SK-N-SH (cell line): Measurements from ENCODE around the gene C1QTNF2. TPM values are rescaled to one million over a fixed set of nuclear protein-coding genes. Genes with fewer than 3 reads are reported as not detected.

Source experiments
- CTCF ChIA-PET: fragments of 300-600, 350-600 bp; formaldehyde crosslinking; extraction: SDS; loops from one replicate; lab custom pipeline; 2021; lab: Yijun Ruan, JAX
- POLR2A ChIA-PET: fragments of 350-600 bp; sonication (Branson Sonifier 250); formaldehyde crosslinking; extraction: SDS; loops from one replicate; lab custom pipeline; 2020; ENCODE audit warnings: antibody characterized with exemption, inconsistent platforms; lab: Yijun Ruan, JAX
- DNase-seq: peaks from one replicate; pipeline ENCODE4 v3.0.0; 2012
- H2AFZ ChIP-seq: fragments of 200-600 bp; sonication (generic); 2 replicates; pipeline ENCODE4 v1.8.1; 2016; ENCODE audit warnings: antibody characterized with exemption, mild to moderate bottlenecking, low read depth
- H3F3A ChIP-seq: fragments of 200-600 bp; sonication (generic); replicated peaks from 2 replicates; pipeline ENCODE3; 2016; ENCODE audit warnings: antibody characterized with exemption, mild to moderate bottlenecking; ENCODE audit not compliant: insufficient read depth
- H3K27ac ChIP-seq, 2 experiments: fragments of 200-500 bp in 1 of 2; fragments of 200-600 bp in 1 of 2; sonication (Bioruptor generic) in 1 of 2; sonication (generic), shearing (Covaris generic) in 1 of 2; 2 replicates each; pipeline versions ENCODE4 v1.5.1 to v1.6.1; 2014 to 2016; ENCODE audit warnings: low read depth in 2 of 2, inconsistent platforms in 1 of 2, low read length in 1 of 2, mild to moderate bottlenecking in 1 of 2, mixed read lengths in 1 of 2
- H3K27me3 ChIP-seq: fragments of 200-600 bp; sonication (generic), shearing (Covaris generic); 2 replicates; pipeline ENCODE4 v1.6.1; 2016; ENCODE audit warnings: mixed run types; ENCODE audit not compliant: insufficient read depth
- H3K36me3 ChIP-seq, 2 experiments: fragments of 200-500 bp in 1 of 2; fragments of 200-600 bp in 1 of 2; sonication (Bioruptor generic) in 1 of 2; sonication (generic) in 1 of 2; replicated peaks in 1 of 2; 2 replicates each; pipeline versions ENCODE3 to v1.5.1; 2014 to 2016; ENCODE audit warnings: low read length in 1 of 2, mild to moderate bottlenecking in 1 of 2; ENCODE audit not compliant: insufficient read depth in 2 of 2, control insufficient read depth in 1 of 2
- H3K4me1 ChIP-seq, 2 experiments: fragments of 200-500 bp in 1 of 2; fragments of 200-600 bp in 1 of 2; sonication (Bioruptor generic) in 1 of 2; sonication (generic), shearing (Covaris generic) in 1 of 2; 2 replicates each; pipeline versions ENCODE4 v1.5.1 to v1.6.1; 2014 to 2016; ENCODE audit warnings: low read depth in 1 of 2, low read length in 1 of 2, mixed run types in 1 of 2; ENCODE audit not compliant: insufficient read depth in 2 of 2, control insufficient read depth in 1 of 2
- H3K4me2 ChIP-seq: fragments of 200-600 bp; sonication (generic), shearing (Covaris generic); 2 replicates; pipeline ENCODE4 v1.6.1; 2017; ENCODE audit warnings: mixed run types
- H3K4me3 ChIP-seq, 2 experiments: fragments of 200-500 bp in 1 of 2; fragments of 200-600 bp in 1 of 2; sonication (Bioruptor generic) in 1 of 2; sonication (generic), shearing (Covaris generic) in 1 of 2; 2 replicates each; pipeline versions ENCODE4 v1.5.1 to v1.8.1; 2014 to 2016; ENCODE audit warnings: low read depth in 2 of 2, inconsistent platforms in 1 of 2, low read length in 1 of 2, mild to moderate bottlenecking in 1 of 2, mixed read lengths in 1 of 2, moderate library complexity in 1 of 2
- H3K79me2 ChIP-seq: fragments of 200-600 bp; sonication (generic); 2 replicates; pipeline ENCODE4 v1.8.1; 2017; ENCODE audit warnings: mild to moderate bottlenecking; ENCODE audit not compliant: insufficient read depth
- H3K9ac ChIP-seq: fragments of 200-600 bp; sonication (generic); 2 replicates; pipeline ENCODE4 v1.6.1; 2017; ENCODE audit warnings: mixed run types
- H3K9me2 ChIP-seq: fragments of 200-600 bp; sonication (generic); 2 replicates; pipeline ENCODE4 v1.6.1; 2017; ENCODE audit warnings: mixed run types
- H3K9me3 ChIP-seq: fragments of 200-600 bp; sonication (generic); 2 replicates; pipeline ENCODE4 v1.6.1; 2017; ENCODE audit warnings: mixed run types, mild to moderate bottlenecking, moderate library complexity
- H4K20me1 ChIP-seq: fragments of 200-600 bp; sonication (generic); 2 replicates; pipeline ENCODE4 v1.6.1; 2017; ENCODE audit warnings: mild to moderate bottlenecking, mixed run types; ENCODE audit not compliant: insufficient read depth
- ELF1 ChIP-seq: IDR thresholded peaks from 2 replicates; pipeline ENCODE4 v1.4.0; 2012
- EP300 ChIP-seq, 2 experiments: IDR thresholded peaks; 2 replicates each; pipeline versions ENCODE4 v1.4.0 to v1.6.1; 2012; ENCODE audit warnings: borderline replicate concordance in 1 of 2, low read depth in 1 of 2, low read length in 1 of 2
- FOXM1 ChIP-seq: IDR thresholded peaks from 2 replicates; pipeline ENCODE4 v1.4.0; 2012; ENCODE audit warnings: low read depth, mild to moderate bottlenecking
- GABPA ChIP-seq: IDR thresholded peaks from 2 replicates; pipeline ENCODE4 v1.4.0; 2012; ENCODE audit warnings: low read depth, mild to moderate bottlenecking
- GATA2 ChIP-seq: sonication (generic); formaldehyde crosslinking; IDR thresholded peaks from 2 replicates; pipeline ENCODE4 v1.5.0; 2020; ENCODE audit warnings: mild to moderate bottlenecking, missing genetic modification reagents
- MEF2A ChIP-seq: IDR thresholded peaks from 2 replicates; pipeline ENCODE4 v1.4.0; 2012; ENCODE audit warnings: low read depth, borderline replicate concordance
- NFIC ChIP-seq: IDR thresholded peaks from 2 replicates; pipeline ENCODE4 v1.4.0; 2012; ENCODE audit warnings: borderline replicate concordance
- RCOR1 ChIP-seq: fragments of 150-350 bp; IDR thresholded peaks from 2 replicates; pipeline ENCODE4 v1.6.1; 2017; ENCODE audit warnings: antibody characterized with exemption, low read length
- RFX5 ChIP-seq: IDR thresholded peaks from 2 replicates; pipeline ENCODE4 v1.6.1; 2012; ENCODE audit warnings: mild to moderate bottlenecking, improper control_type of control experiment, low read length
- RXRA ChIP-seq: IDR thresholded peaks from 2 replicates; pipeline ENCODE4 v1.4.0; 2012; ENCODE audit warnings: low read depth, mild to moderate bottlenecking, borderline replicate concordance
- SIN3A ChIP-seq: IDR thresholded peaks from 2 replicates; pipeline ENCODE4 v1.6.1; 2012; ENCODE audit warnings: low read depth, mild to moderate bottlenecking, low read length, moderate library complexity, borderline replicate concordance
- SMC3 ChIP-seq: IDR thresholded peaks from 2 replicates; pipeline ENCODE4 v1.6.1; 2012; ENCODE audit warnings: low read depth, low read length, improper control_type of control experiment
- TAF1 ChIP-seq: IDR thresholded peaks from 2 replicates; pipeline ENCODE4 v1.6.1; 2012; ENCODE audit warnings: low read depth, mild to moderate bottlenecking, low read length, moderate library complexity, borderline replicate concordance
- TEAD4 ChIP-seq: IDR thresholded peaks from 2 replicates; pipeline ENCODE4 v1.4.0; 2012; ENCODE audit warnings: mild to moderate bottlenecking, borderline replicate concordance; ENCODE audit not compliant: insufficient read depth
- YY1 ChIP-seq: IDR thresholded peaks from 2 replicates; pipeline ENCODE4 v1.4.0; 2012; ENCODE audit warnings: low read depth, mild to moderate bottlenecking
- WGBS: methylation state at CpG from one replicate; pipeline ENCODE4 v1.1.6; 2017; ENCODE audit warnings: low lambda C conversion rate; 5-methylcytosine and 5-hydroxymethylcytosine counted together
- polyA plus RNA-seq, 3 experiments: library from polyadenylated mRNA; depleted of rRNA; stranded (reverse); fragments of >200 nt; gene quantifications; 2 replicates each; pipeline ENCODE4 v1.2.3, GENCODE V29; 2012
- TF ChIP-seq, protein P1 (sequence below): IDR thresholded peaks from 2 replicates; pipeline ENCODE4 v1.4.0; 2012; ENCODE audit warnings: low read depth, borderline replicate concordance
- TF ChIP-seq, protein P2 (sequence below): fragments of 150-350 bp; IDR thresholded peaks from 2 replicates; pipeline ENCODE4 v1.6.1; 2016; ENCODE audit warnings: mild to moderate bottlenecking, low read depth, low read length
- TF ChIP-seq, protein P3 (sequence below): IDR thresholded peaks from 2 replicates; pipeline ENCODE4 v1.6.1; 2012; ENCODE audit warnings: mild to moderate bottlenecking, low read depth, low read length, moderate library complexity
- TF ChIP-seq, protein P4 (sequence below): fragments of 150-350 bp; IDR thresholded peaks from 2 replicates; pipeline ENCODE4 v1.6.1; 2017; ENCODE audit warnings: antibody characterized with exemption, low read length, low read depth, borderline replicate concordance

Gene C1QTNF2
- polyA plus RNA-seq, 1 of the 3 experiments (the other 2 are of a cell fraction) = 0.67 TPM

DNA sequence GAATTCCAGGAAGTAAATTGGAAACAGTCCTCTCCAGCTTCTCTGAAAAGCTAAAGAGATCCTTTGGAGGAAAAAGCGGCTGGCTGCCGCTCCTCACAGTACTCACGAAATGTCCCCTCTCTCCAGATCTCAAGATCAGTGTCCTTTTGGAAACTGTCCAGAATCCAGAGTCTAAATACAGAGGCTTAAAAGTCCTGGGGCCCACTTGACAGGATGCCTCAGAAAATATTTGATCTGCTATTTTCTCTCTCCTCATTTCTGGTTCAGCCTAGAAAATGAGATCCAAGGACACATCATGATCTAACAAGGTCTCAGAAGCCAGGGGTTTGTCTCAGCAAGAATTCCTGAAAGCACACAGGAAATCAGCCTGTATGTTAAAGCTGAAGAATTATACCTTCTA lies 7.2 kb downstream of the C1QTNF2 start:
- ChIA-PET CTCF (interaction anchor here (0.8 to 2.4 kb wide), 5 partner anchors 13 to 341 kb away, joined by 3 to 9 read pairs (median 6); no protein-coding TSS in a partner anchor), POLR2A (no interaction called here)
- 93% methylated on average over 3 of the region's 3 CpGs for WGBS
- no peaks in the 10 kb centered on the region for H3K9me2 ChIP-seq
- H3K4me2 ChIP-seq = no peak overlapping the region
- H3K36me3 ChIP-seq = no peaks in the 10 kb centered on the region
- H3K9ac ChIP-seq = no peak overlapping the region
- H2AFZ ChIP-seq = peak overlapping the region; percentile 63; the same call in 1 of the 2 replicates
- H4K20me1 ChIP-seq = no peaks in the 10 kb centered on the region
- no peak overlapping the region for H3K4me3 ChIP-seq
- H3K4me1 ChIP-seq = peaks cover 0 to 12% of the 10 kb centered on the region in 2 experiments; a peak in 2 of 4 replicates
- H3K27ac ChIP-seq = peak overlapping the region in 1 of 2 experiments; percentile 43; a peak in 1 of 4 replicates
- no peaks in the 10 kb centered on the region for H3F3A ChIP-seq
- H3K27me3 ChIP-seq = no peaks in the 10 kb centered on the region
- TF ChIP-seq FOXM1 = no peak
- no peak for TF ChIP-seq EP300 (IDR thresholded peaks at IDR 0.05; ENCODE audit: borderline replicate concordance in 1 of 2, low read depth in 1 of 2, low read length in 1 of 2)
- TF ChIP-seq, protein P1, sequence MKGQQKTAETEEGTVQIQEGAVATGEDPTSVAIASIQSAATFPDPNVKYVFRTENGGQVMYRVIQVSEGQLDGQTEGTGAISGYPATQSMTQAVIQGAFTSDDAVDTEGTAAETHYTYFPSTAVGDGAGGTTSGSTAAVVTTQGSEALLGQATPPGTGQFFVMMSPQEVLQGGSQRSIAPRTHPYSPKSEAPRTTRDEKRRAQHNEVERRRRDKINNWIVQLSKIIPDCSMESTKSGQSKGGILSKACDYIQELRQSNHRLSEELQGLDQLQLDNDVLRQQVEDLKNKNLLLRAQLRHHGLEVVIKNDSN = no peak
- TF ChIP-seq GATA2 (CRISPR knock-in tag) = no peak
- TF ChIP-seq, protein P2, sequence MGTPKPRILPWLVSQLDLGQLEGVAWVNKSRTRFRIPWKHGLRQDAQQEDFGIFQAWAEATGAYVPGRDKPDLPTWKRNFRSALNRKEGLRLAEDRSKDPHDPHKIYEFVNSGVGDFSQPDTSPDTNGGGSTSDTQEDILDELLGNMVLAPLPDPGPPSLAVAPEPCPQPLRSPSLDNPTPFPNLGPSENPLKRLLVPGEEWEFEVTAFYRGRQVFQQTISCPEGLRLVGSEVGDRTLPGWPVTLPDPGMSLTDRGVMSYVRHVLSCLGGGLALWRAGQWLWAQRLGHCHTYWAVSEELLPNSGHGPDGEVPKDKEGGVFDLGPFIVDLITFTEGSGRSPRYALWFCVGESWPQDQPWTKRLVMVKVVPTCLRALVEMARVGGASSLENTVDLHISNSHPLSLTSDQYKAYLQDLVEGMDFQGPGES = no peak
- no peak for TF ChIP-seq SMC3
- TF ChIP-seq YY1 = no peak
- TF ChIP-seq, protein P3, sequence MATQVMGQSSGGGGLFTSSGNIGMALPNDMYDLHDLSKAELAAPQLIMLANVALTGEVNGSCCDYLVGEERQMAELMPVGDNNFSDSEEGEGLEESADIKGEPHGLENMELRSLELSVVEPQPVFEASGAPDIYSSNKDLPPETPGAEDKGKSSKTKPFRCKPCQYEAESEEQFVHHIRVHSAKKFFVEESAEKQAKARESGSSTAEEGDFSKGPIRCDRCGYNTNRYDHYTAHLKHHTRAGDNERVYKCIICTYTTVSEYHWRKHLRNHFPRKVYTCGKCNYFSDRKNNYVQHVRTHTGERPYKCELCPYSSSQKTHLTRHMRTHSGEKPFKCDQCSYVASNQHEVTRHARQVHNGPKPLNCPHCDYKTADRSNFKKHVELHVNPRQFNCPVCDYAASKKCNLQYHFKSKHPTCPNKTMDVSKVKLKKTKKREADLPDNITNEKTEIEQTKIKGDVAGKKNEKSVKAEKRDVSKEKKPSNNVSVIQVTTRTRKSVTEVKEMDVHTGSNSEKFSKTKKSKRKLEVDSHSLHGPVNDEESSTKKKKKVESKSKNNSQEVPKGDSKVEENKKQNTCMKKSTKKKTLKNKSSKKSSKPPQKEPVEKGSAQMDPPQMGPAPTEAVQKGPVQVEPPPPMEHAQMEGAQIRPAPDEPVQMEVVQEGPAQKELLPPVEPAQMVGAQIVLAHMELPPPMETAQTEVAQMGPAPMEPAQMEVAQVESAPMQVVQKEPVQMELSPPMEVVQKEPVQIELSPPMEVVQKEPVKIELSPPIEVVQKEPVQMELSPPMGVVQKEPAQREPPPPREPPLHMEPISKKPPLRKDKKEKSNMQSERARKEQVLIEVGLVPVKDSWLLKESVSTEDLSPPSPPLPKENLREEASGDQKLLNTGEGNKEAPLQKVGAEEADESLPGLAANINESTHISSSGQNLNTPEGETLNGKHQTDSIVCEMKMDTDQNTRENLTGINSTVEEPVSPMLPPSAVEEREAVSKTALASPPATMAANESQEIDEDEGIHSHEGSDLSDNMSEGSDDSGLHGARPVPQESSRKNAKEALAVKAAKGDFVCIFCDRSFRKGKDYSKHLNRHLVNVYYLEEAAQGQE = no peak
- no peak for TF ChIP-seq RXRA
- TF ChIP-seq SIN3A = no peak
- TF ChIP-seq ELF1 = no peak
- TF ChIP-seq TEAD4 = no peak
- TF ChIP-seq NFIC = no peak
- no peak for TF ChIP-seq RCOR1
- no peak for TF ChIP-seq MEF2A
- TF ChIP-seq GABPA = no peak
- TF ChIP-seq, protein P4, sequence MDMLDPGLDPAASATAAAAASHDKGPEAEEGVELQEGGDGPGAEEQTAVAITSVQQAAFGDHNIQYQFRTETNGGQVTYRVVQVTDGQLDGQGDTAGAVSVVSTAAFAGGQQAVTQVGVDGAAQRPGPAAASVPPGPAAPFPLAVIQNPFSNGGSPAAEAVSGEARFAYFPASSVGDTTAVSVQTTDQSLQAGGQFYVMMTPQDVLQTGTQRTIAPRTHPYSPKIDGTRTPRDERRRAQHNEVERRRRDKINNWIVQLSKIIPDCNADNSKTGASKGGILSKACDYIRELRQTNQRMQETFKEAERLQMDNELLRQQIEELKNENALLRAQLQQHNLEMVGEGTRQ = no peak
- TF ChIP-seq RFX5 = no peak
- no peak for TF ChIP-seq TAF1
- H3K9me3 ChIP-seq = no peaks in the 10 kb centered on the region
- no peaks in the 10 kb centered on the region for H3K79me2 ChIP-seq
- DNase-seq = no peak
